HCT116 (cell line): ENCODE measurements around the gene LCN15. TPM values are rescaled to one million over a fixed set of nuclear protein-coding genes. Genes with fewer than 3 reads are reported as not detected.

Source experiments
- ATAC-seq: fragments of 200-7000 bp; cut with Tn5 transposase; 2 replicates; pipeline ENCODE4 v1.9.1; 2020; ENCODE audit warnings: mild to moderate bottlenecking, moderate library complexity
- BruUV-seq: library from RNA; stranded (reverse); fragments of 400-500 nt; replicated peaks from 2 replicates; lab custom pipeline; 2021; lab: Mats Ljungman, UMichigan
- CTCF ChIA-PET: fragments of 300-600 bp; sonication (Branson Sonifier 250); formaldehyde crosslinking; loops from one replicate; lab custom pipeline; 2021; ENCODE audit warnings: antibody characterized with exemption; lab: Charles Lee
- POLR2A ChIA-PET: fragments of 300-600, 350-600 bp; sonication (Branson Sonifier 250); formaldehyde crosslinking; loops from one replicate; lab custom pipeline; 2021; ENCODE audit warnings: antibody characterized with exemption; lab: Charles Lee
- RAD21 ChIA-PET, 2 experiments: fragments of 300-600 bp; sonication (Branson Sonifier 250); formaldehyde crosslinking; loops; one replicate each; lab custom pipeline; 2023; ENCODE audit warnings: low total read pairs in 2 of 2; ENCODE audit not compliant: uncharacterized antibody in 2 of 2, unreplicated experiment in 2 of 2, low non-redundant PET in 1 of 2; lab: Charles Lee
- DNase-seq: peaks from one replicate; pipeline ENCODE4 v3.0.0-alpha.2; 2010; ENCODE audit warnings: low read depth, low spot score
- H2AFZ ChIP-seq: fragments of 200-600 bp; shearing (Covaris generic), sonication (generic); 2 replicates; pipeline ENCODE4 v1.6.1; 2017; ENCODE audit warnings: low read depth, mixed run types, mixed read lengths, antibody characterized with exemption, low read length; ENCODE audit not compliant: poor library complexity, severe bottlenecking
- H3K27ac ChIP-seq: 2 replicates; pipeline ENCODE4 v1.5.1; 2012; ENCODE audit warnings: low read depth, low read length
- H3K27me3 ChIP-seq: fragments of 200-600 bp; sonication (generic); 2 replicates; pipeline ENCODE4 v1.6.1; 2016; ENCODE audit warnings: mixed run types, low read length, mixed read lengths; ENCODE audit not compliant: insufficient read depth
- H3K36me3 ChIP-seq, 2 experiments: fragments of 200-500 bp in 1 of 2; fragments of 200-600 bp in 1 of 2; sonication (Bioruptor generic) in 1 of 2; sonication (generic) in 1 of 2; 2 replicates each; pipeline versions ENCODE4 v1.5.1 to v1.6.1; 2014 to 2016; ENCODE audit warnings: low read length in 2 of 2, inconsistent platforms in 1 of 2, mixed read lengths in 1 of 2, mixed run types in 1 of 2; ENCODE audit not compliant: insufficient read depth in 2 of 2, control insufficient read depth in 1 of 2
- H3K4me1 ChIP-seq, 2 experiments: fragments of 200-600 bp in 1 of 2; sonication (generic) in 1 of 2; 2 replicates each; pipeline versions ENCODE4 v1.5.1 to v1.6.1; 2012 to 2017; ENCODE audit warnings: low read length in 2 of 2, inconsistent platforms in 1 of 2, mild to moderate bottlenecking in 1 of 2, mixed read lengths in 1 of 2, mixed run types in 1 of 2, moderate library complexity in 1 of 2; ENCODE audit not compliant: insufficient read depth in 2 of 2, control insufficient read depth in 1 of 2
- H3K4me2 ChIP-seq: fragments of 200-600 bp; sonication (generic); 2 replicates; pipeline ENCODE4 v1.6.1; 2017; ENCODE audit warnings: mixed run types, low read length, mixed read lengths
- H3K4me3 ChIP-seq, 2 experiments: fragments of 200-600 bp in 1 of 2; sonication (generic) in 1 of 2; replicated peaks in 1 of 2; 2 replicates each; pipeline ENCODE4 v1.5.1; 2011 to 2016; ENCODE audit warnings: low read length in 2 of 2, control low read depth in 1 of 2, low read depth in 1 of 2, mild to moderate bottlenecking in 1 of 2, mixed read lengths in 1 of 2, mixed run types in 1 of 2
- H3K79me2 ChIP-seq: fragments of 200-600 bp; sonication (generic); 2 replicates; pipeline ENCODE4 v1.6.1; 2017; ENCODE audit warnings: mild to moderate bottlenecking, mixed run types, low read length, moderate library complexity, mixed read lengths; ENCODE audit not compliant: insufficient read depth
- H3K9ac ChIP-seq: fragments of 200-600 bp; sonication (generic); 2 replicates; pipeline ENCODE4 v1.6.1; 2016; ENCODE audit warnings: low read length, mixed read lengths
- H3K9me2 ChIP-seq: fragments of 200-600 bp; sonication (generic), shearing (Covaris generic); 2 replicates; pipeline ENCODE4 v1.6.1; 2017; ENCODE audit warnings: mixed run types, mild to moderate bottlenecking, moderate library complexity; ENCODE audit not compliant: insufficient read depth
- H3K9me3 ChIP-seq, 2 experiments: fragments of 200-500 bp in 1 of 2; fragments of 200-600 bp in 1 of 2; sonication (Bioruptor generic) in 1 of 2; sonication (generic) in 1 of 2; 2 replicates each; pipeline ENCODE4 v1.6.1; 2014 to 2017; ENCODE audit warnings: low read length in 2 of 2, mixed read lengths in 2 of 2, inconsistent platforms in 1 of 2, low read depth in 1 of 2, mild to moderate bottlenecking in 1 of 2, mixed run types in 1 of 2, moderate library complexity in 1 of 2; ENCODE audit not compliant: control insufficient read depth in 1 of 2, insufficient read depth in 1 of 2
- H4K20me1 ChIP-seq: fragments of 200-600 bp; sonication (generic), shearing (Covaris generic); 2 replicates; pipeline ENCODE4 v1.6.1; 2017; ENCODE audit warnings: mixed run types, mild to moderate bottlenecking, moderate library complexity; ENCODE audit not compliant: insufficient read depth
- EGR1 ChIP-seq: IDR thresholded peaks from 2 replicates; pipeline ENCODE4 v1.6.1; 2012; ENCODE audit warnings: low read depth
- ELF1 ChIP-seq: IDR thresholded peaks from 2 replicates; pipeline ENCODE4 v1.6.1; 2012; ENCODE audit warnings: low read depth, borderline replicate concordance
- EZH2phosphoT487 ChIP-seq: fragments of 200-600 bp; IDR thresholded peaks from 2 replicates; pipeline ENCODE4 v1.6.1; 2018; ENCODE audit warnings: antibody characterized with exemption, borderline replicate concordance
- JUND ChIP-seq: IDR thresholded peaks from 2 replicates; pipeline ENCODE4 v1.6.1; 2012
- POLR2A ChIP-seq: IDR thresholded peaks from 2 replicates; pipeline ENCODE4 v1.7.0; 2011; ENCODE audit warnings: borderline replicate concordance; ENCODE audit not compliant: insufficient read depth, insufficient read length; ENCODE audit errors: extremely low read depth
- POLR2AphosphoS5 ChIP-seq: IDR thresholded peaks from 2 replicates; pipeline ENCODE4 v1.6.1; 2011; ENCODE audit warnings: mild to moderate bottlenecking, low read depth, low read length, moderate library complexity
- REST ChIP-seq: IDR thresholded peaks from 2 replicates; pipeline ENCODE4 v1.6.1; 2012; ENCODE audit warnings: low read depth
- SIN3A ChIP-seq: IDR thresholded peaks from 2 replicates; pipeline ENCODE4 v1.6.1; 2012; ENCODE audit warnings: low read depth
- SRF ChIP-seq: IDR thresholded peaks from 2 replicates; pipeline ENCODE4 v1.6.1; 2012; ENCODE audit warnings: low read depth
- ZFX ChIP-seq: fragments of 450-650 bp; IDR thresholded peaks from 2 replicates; pipeline ENCODE4 v1.6.1; 2017
- ZNF274 ChIP-seq: fragments of 200-500 bp; sonication (Bioruptor generic); IDR thresholded peaks from 2 replicates; pipeline ENCODE4 v1.6.1; 2014; ENCODE audit warnings: mild to moderate bottlenecking, low read depth, low read length, inconsistent platforms
- intact Hi-C: fragments of 100-400 bp; cut with micrococcal nuclease; formaldehyde crosslinking; loops from 2 replicates; pipeline ENCODE4 v1.10.0; 2022
- total RNA-seq: library from RNA; stranded (reverse); gene quantifications from one replicate; pipeline ENCODE4 v1.2.1, GENCODE V29; 2021; ENCODE audit not compliant: unreplicated experiment
- TF ChIP-seq, protein P1 (sequence below): IDR thresholded peaks from 2 replicates; pipeline ENCODE4 v1.6.1; 2011; ENCODE audit warnings: mild to moderate bottlenecking, low read length, moderate library complexity; ENCODE audit not compliant: insufficient replicate concordance; ENCODE audit errors: extremely low read depth

The LCN15 gene
- total RNA-seq, 1 experiment from 2014 or later, result 0.76 TPM

DNA sequence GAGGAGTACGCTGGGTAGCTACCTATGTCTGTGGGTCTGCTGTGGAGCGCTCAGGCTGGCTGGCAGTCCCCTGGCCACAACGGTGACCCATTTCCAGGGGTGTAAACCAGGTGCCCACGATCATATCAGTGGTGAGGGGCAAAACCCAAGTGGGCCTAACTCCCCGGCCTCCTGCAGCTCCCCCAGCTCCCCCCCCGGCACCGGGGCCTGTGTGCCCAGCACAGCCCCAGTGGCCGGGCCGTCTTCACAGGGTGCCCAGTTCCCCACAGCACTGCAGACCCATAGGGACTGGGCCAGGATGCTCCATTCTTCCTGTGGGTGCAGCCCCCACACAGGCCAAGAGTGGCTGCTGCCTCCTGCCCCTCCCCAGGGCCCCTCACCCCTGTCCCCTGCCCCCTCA is 5.3 kb downstream of the LCN15 start:
- H4K20me1 ChIP-seq, result no peaks in the 10 kb centered on the region
- intact Hi-C loops, result no loop called here
- DNase-seq, result no peak
- no peak overlapping the region for H2AFZ ChIP-seq
- H3K9me2 ChIP-seq, result no peaks in the 10 kb centered on the region
- H3K79me2 ChIP-seq, result no peaks in the 10 kb centered on the region
- CTCF ChIA-PET, result interaction anchor here (1.1 kb wide), 1 partner anchor 268 kb away, joined by 3 read pairs; no protein-coding TSS in a partner anchor
- no peak overlapping the region for H3K4me2 ChIP-seq
- H3K27ac ChIP-seq, result no peak overlapping the region
- POLR2A ChIA-PET, result interaction anchor here (1.4 kb wide), 1 partner anchor 32 kb away, joined by 7 read pairs; no protein-coding TSS in a partner anchor
- H3K4me1 ChIP-seq, result peaks cover 13 to 25% of the 10 kb centered on the region in 2 experiments; a peak in 3 of 4 replicates
- no peaks in the 10 kb centered on the region for H3K27me3 ChIP-seq
- ATAC-seq, result no peak
- H3K36me3 ChIP-seq, result no peaks in the 10 kb centered on the region
- BruUV-seq, result no TSS peak
- RAD21 ChIA-PET, result no interaction called here
- no peak overlapping the region for H3K4me3 ChIP-seq
- H3K9me3 ChIP-seq, result peaks cover 0 to 9% of the 10 kb centered on the region in 2 experiments; a peak in 2 of 4 replicates
- TF ChIP-seq SIN3A (no peak), POLR2AphosphoS5 (no peak), EZH2phosphoT487 (no peak), ELF1 (no peak), ZNF274 (no peak)
- TF ChIP-seq, protein P1, sequence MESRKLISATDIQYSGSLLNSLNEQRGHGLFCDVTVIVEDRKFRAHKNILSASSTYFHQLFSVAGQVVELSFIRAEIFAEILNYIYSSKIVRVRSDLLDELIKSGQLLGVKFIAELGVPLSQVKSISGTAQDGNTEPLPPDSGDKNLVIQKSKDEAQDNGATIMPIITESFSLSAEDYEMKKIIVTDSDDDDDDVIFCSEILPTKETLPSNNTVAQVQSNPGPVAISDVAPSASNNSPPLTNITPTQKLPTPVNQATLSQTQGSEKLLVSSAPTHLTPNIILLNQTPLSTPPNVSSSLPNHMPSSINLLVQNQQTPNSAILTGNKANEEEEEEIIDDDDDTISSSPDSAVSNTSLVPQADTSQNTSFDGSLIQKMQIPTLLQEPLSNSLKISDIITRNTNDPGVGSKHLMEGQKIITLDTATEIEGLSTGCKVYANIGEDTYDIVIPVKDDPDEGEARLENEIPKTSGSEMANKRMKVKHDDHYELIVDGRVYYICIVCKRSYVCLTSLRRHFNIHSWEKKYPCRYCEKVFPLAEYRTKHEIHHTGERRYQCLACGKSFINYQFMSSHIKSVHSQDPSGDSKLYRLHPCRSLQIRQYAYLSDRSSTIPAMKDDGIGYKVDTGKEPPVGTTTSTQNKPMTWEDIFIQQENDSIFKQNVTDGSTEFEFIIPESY, result no peak
- no peak overlapping the region for H3K9ac ChIP-seq

DNA sequence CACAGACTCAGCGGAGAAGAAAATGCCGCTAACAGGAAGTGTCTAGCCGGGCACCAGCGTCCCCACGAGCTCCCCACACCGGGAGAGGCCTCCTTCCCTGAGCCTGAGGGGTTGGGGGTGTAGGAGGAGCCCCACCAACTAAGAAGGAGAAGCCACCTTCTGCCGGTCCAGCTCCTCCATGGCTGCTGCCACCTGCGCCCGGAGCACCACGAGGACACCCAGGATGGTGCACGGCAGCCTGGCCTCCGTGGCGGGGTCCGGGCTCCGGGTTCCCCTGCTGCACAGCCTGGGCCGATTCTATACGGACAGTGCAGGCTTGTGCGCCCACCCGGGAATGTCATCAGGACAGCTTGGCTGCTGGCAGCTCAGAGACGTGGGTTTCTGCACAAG is 6.6 kb downstream of the LCN15 start:
- H3K79me2 ChIP-seq, result no peaks in the 10 kb centered on the region
- POLR2A ChIA-PET, result interaction anchor here (1.4 kb wide), 1 partner anchor 31 kb away, joined by 7 read pairs; no protein-coding TSS in a partner anchor
- H3K27me3 ChIP-seq, result no peaks in the 10 kb centered on the region
- H3K4me3 ChIP-seq, result no peak overlapping the region
- peaks cover 0 to 9% of the 10 kb centered on the region in 2 experiments; a peak in 2 of 4 replicates for H3K9me3 ChIP-seq
- no peak for TF ChIP-seq JUND
- no peak for TF ChIP-seq SRF
- no peak for TF ChIP-seq ZFX
- no peak for TF ChIP-seq EGR1
- TF ChIP-seq SIN3A, result no peak
- TF ChIP-seq REST, result no peak
- TF ChIP-seq POLR2A, result no peak
- TF ChIP-seq, all 23 proteins: peak for 0
- Histone ChIP-seq H3K27ac (no peak overlapping the region), H3K9me2 (no peaks in the 10 kb centered on the region), H4K20me1 (no peaks in the 10 kb centered on the region), H3K9ac (no peak overlapping the region), H3K4me1 (peaks cover 10 to 18% of the 10 kb centered on the region in 2 experiments; a peak in 3 of 4 replicates), H3K4me2 (no peak overlapping the region), H3K36me3 (no peaks in the 10 kb centered on the region), H2AFZ (no peak overlapping the region)
- intact Hi-C loops, result loop anchor here (1.0 kb wide), 1 partner anchor 27 kb away; no protein-coding TSS in a partner anchor
- ATAC-seq (no peak), DNase-seq (no peak)
- ChIA-PET RAD21 (interaction anchor here in 1 of 2 experiments (0.8 to 1.1 kb wide), 2 partner anchors 64 to 277 kb away, joined by 3 to 4 read pairs; no protein-coding TSS in a partner anchor), CTCF (interaction anchor here (0.7 to 1.1 kb wide), 5 partner anchors 8 to 269 kb away, joined by 3 to 4 read pairs (median 3); no protein-coding TSS in a partner anchor)
- no TSS peak for BruUV-seq
